ENCODE data around the gene NKD1.

- TF ChIP-seq EP300 (IDR thresholded peaks at IDR 0.05) (no peak), CTCF (IDR thresholded peaks at IDR 0.05) (no peak)
Observed at GRCh38 chr16:50562657-50563056, 14.5 kb downstream of the NKD1 start.
